ENCODE measurements around the gene PHACTR1. TPM values are rescaled to one million over a fixed set of nuclear protein-coding genes. Genes with fewer than 3 reads are reported as not detected.

The PHACTR1 gene
- total and polyA plus RNA-seq, 7 donors: 0.60 to 7.5 (median 3.7) TPM

DNA sequence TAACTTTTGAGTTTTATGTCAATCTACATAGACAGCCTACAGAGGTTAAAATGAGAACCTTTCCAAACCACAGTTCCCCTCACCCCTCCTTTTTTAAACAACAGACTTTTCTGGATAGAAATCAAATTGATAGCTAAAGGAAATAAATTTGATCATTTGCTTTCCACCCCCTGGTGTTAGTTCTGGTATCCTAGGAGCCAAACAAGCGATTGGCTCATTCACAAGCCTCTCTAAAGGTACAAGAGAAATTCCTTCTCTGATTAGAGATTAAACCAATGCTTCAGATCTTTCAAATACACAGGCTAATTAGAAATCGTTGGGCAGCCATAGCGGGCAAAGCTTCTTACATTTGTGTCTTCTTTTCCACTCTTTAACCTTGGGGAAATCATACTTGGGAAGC is 379.5 kb downstream of the PHACTR1 start:
- intact Hi-C loops (cut with DNase I): no loop called here
- TF ChIP-seq, protein P1, sequence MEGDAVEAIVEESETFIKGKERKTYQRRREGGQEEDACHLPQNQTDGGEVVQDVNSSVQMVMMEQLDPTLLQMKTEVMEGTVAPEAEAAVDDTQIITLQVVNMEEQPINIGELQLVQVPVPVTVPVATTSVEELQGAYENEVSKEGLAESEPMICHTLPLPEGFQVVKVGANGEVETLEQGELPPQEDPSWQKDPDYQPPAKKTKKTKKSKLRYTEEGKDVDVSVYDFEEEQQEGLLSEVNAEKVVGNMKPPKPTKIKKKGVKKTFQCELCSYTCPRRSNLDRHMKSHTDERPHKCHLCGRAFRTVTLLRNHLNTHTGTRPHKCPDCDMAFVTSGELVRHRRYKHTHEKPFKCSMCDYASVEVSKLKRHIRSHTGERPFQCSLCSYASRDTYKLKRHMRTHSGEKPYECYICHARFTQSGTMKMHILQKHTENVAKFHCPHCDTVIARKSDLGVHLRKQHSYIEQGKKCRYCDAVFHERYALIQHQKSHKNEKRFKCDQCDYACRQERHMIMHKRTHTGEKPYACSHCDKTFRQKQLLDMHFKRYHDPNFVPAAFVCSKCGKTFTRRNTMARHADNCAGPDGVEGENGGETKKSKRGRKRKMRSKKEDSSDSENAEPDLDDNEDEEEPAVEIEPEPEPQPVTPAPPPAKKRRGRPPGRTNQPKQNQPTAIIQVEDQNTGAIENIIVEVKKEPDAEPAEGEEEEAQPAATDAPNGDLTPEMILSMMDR (IDR thresholded peaks at IDR 0.05): no peak
- TF ChIP-seq POLR2AphosphoS5 (IDR thresholded peaks at IDR 0.05): no peak
- no peak for TF ChIP-seq POLR2A (IDR thresholded peaks at IDR 0.05)
- TF ChIP-seq EP300 (IDR thresholded peaks at IDR 0.05): no peak
- Histone ChIP-seq H3K4me3 (no peak overlapping the region), H3K9me3 (no peaks in the 10 kb centered on the region), H3K27me3 (no peaks in the 10 kb centered on the region), H3K27ac (no peak overlapping the region), H3K4me1 (peaks cover 0 to 15% (median 7%) of the 10 kb centered on the region in 4 donors), H3K36me3 (no peaks in the 10 kb centered on the region)
- DNase-seq: no peak
- WGBS, 2 donors: 82 to 85% methylated on average over 3 of the region's 3 CpGs

DNA sequence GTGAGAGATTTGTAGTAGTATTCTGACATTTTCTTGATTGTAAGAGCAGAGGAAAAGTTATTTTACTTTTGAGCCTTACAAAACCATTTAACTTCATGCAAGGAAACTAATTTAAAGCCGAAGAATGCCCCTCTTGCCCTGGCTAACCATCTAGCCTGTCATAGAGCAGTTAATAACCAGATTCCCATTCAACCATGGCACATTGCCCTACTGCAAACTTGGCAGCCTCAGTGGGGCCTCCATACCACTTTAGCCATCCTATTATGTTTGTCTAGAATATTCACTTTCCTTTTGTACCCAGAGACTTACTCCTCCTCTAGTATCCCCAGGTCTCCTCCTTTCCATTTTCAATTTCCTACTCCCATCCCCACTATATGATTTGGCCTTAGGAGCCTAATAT is 380.9 kb downstream of the PHACTR1 start:
- intact Hi-C loops (cut with DNase I): no loop called here
- H3K9me3 ChIP-seq: no peaks in the 10 kb centered on the region
- peaks cover 0 to 15% (median 7%) of the 10 kb centered on the region in 4 donors for H3K4me1 ChIP-seq
- no peaks in the 10 kb centered on the region for H3K27me3 ChIP-seq
- DNase-seq: no peak
- H3K4me3 ChIP-seq: no peak overlapping the region
- 83 to 85% methylated on average over 1 of the region's 1 CpG for WGBS, 2 donors
- no peaks in the 10 kb centered on the region for H3K36me3 ChIP-seq
- TF ChIP-seq POLR2A (IDR thresholded peaks at IDR 0.05): no peak
- TF ChIP-seq, protein P1 (IDR thresholded peaks at IDR 0.05): no peak
- TF ChIP-seq EP300 (IDR thresholded peaks at IDR 0.05): no peak
- no peak for TF ChIP-seq POLR2AphosphoS5 (IDR thresholded peaks at IDR 0.05)
- H3K27ac ChIP-seq: no peak overlapping the region

DNA sequence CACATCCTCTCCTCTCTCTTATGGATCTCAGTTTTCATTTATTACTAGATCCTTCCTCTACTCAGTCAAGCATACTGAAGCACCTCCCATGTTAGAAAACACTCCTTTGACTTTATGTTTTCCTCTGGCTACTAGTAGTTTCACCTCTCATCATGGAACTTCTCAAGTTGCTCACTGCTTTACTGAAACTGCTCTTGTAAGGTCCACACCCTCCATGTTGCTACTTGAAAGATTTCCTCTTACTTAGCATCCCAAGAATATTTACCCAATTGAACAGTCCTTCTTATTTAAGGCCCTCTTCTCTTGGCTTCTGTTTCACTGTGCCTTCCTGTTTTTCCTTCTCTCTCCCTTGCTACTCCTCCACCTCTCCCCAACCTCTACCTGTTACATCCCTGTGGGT is 381.4 kb downstream of the PHACTR1 start:
- Histone ChIP-seq H3K4me3 (no peak overlapping the region), H3K4me1 (peaks cover 0 to 15% (median 7%) of the 10 kb centered on the region in 4 donors), H3K36me3 (no peaks in the 10 kb centered on the region), H3K27ac (no peak overlapping the region), H3K27me3 (no peaks in the 10 kb centered on the region), H3K9me3 (no peaks in the 10 kb centered on the region)
- TF ChIP-seq POLR2AphosphoS5 (IDR thresholded peaks at IDR 0.05) (no peak), EP300 (IDR thresholded peaks at IDR 0.05) (no peak), POLR2A (IDR thresholded peaks at IDR 0.05) (no peak)
- TF ChIP-seq, protein P1 (IDR thresholded peaks at IDR 0.05): no peak
- no peak for DNase-seq
- intact Hi-C loops (cut with DNase I): no loop called here

DNA sequence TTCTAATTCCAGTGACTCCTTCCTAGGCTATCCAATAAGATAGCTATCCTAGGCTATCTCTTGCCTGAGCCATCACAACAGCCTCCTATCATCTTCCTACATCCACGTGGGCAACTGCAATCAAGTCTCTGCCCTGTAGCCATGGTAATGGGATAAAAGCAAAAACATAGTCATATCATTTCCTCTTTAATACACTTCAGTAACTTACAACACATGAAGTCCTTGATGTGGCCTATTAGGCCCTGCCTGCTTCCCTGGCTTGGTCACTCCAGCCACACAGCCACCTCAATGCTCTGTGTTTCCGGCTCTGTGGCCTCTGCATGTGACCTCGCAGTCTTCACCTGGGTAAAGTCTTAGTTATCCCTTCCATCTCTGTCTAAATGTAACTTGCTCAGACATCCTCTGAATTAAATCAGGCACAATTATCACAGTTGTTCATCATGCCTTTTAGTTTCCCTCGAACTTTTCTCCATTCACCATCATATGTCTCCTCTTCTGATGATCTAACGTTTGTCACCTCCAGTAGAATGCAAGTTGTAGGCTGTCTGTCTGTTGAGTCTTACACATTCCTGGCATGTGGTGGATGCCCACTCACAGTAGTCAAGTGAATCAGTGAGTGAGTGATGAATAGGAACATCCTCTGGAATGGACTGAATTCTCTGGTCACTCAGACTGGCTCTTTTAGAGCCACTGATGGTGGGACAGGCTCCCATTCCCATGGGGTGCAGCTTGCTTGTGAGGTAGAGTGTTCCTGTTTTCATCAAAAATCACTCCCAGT is 382.4 kb downstream of the PHACTR1 start:
- 75 to 81% methylated on average over 5 of the region's 5 CpGs for WGBS, 2 donors
- no peak for DNase-seq
- no peaks in the 10 kb centered on the region for H3K9me3 ChIP-seq
- H3K27me3 ChIP-seq: no peaks in the 10 kb centered on the region
- TF ChIP-seq EP300 (IDR thresholded peaks at IDR 0.05): no peak
- no peak for TF ChIP-seq POLR2AphosphoS5 (IDR thresholded peaks at IDR 0.05)
- TF ChIP-seq, protein P1 (IDR thresholded peaks at IDR 0.05): no peak
- no peak for TF ChIP-seq POLR2A (IDR thresholded peaks at IDR 0.05)
- H3K36me3 ChIP-seq: no peaks in the 10 kb centered on the region
- intact Hi-C loops (cut with DNase I): no loop called here
- no peak overlapping the region for H3K4me3 ChIP-seq
- H3K4me1 ChIP-seq: peaks cover 0 to 15% (median 7%) of the 10 kb centered on the region in 4 donors
- H3K27ac ChIP-seq: no peak overlapping the region

DNA sequence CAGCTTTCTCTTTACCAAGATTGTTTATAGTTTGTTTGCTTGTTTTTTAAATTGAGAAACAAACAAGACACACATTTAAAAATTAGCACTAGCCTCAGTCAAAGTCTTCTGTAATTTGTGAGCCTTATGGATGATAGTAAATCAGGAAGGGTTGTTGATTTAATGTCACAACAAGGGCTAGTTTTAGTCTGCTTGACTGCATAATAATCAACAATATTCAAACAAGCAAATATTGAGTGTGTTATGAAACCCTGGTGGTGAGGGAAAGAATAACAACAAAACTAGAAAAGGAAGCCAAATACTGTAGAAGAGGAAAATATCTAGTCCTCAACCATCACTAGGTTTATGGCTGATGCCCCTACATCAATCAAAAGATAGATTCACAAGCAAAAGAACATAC is 383.2 kb downstream of the PHACTR1 start:
- H3K36me3 ChIP-seq: no peaks in the 10 kb centered on the region
- H3K4me1 ChIP-seq: peaks cover 0 to 15% (median 7%) of the 10 kb centered on the region in 4 donors
- H3K9me3 ChIP-seq: no peaks in the 10 kb centered on the region
- intact Hi-C loops (cut with DNase I): no loop called here
- no peak overlapping the region for H3K4me3 ChIP-seq
- H3K27me3 ChIP-seq: no peaks in the 10 kb centered on the region
- no peak overlapping the region for H3K27ac ChIP-seq
- TF ChIP-seq EP300 (IDR thresholded peaks at IDR 0.05): no peak
- TF ChIP-seq POLR2A (IDR thresholded peaks at IDR 0.05): no peak
- no peak for TF ChIP-seq POLR2AphosphoS5 (IDR thresholded peaks at IDR 0.05)
- TF ChIP-seq, protein P1 (IDR thresholded peaks at IDR 0.05): no peak
- DNase-seq: no peak
